GM19025 (cell line): ENCODE results near the gene AQP9.

ENCODE experiments used
- ATAC-seq: cut with Tn5 transposase; IDR thresholded peaks from one replicate; pipeline ENCODE4 v1.9.1; 2021; ENCODE audit warnings: mild to moderate bottlenecking, low read depth, moderate library complexity; ENCODE audit not compliant: unreplicated experiment

Gene AQP9

GRCh38 chr15:58139276-58139988, 1.3 kb downstream of the AQP9 start:
- no peak for ATAC-seq

DNA sequence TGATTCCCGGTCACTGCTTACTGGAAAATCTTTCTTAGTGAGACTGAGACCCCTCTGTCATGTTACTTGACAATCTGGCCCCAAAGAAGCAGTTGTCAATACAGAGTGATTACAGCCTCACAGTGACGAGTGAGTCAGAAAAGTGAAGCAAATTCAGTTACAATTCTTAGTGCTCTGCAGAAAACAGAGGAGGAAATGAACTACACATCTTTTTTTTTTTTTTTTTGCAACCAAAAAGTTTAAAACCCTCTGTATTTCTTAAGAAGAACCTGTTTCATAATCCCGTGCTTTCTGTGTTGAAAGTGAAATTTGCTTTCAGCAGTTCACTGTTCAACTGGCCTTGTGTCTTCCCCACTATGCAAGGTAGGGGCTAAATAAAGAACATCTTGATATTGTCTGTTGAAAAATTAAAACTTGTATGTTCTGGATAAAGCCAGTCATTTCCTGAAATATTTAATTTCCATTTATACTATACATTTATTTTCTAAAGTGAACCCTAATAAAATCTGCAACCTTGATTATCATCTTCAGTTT, 1.9 kb downstream of the AQP9 start:
- ATAC-seq: no peak

DNA sequence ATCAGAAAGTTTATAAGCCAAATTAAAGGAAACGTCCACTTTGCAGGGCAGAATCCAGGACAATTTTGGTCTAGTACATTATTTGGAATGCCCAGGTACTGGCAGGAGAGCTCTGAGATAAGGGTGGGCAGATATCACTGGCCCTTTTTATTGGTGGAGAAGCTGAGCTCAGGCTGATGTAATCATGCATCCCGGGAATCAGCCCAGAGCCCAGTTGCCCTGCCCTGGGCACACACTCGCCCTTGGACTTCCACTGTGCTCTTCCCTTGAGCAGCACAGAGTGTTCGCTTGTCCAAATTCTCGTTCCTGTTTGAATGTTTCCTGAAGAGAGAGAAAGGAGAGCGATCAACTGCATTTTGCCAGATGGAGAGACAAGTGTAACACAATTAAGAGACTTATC, 3.7 kb downstream of the AQP9 start:
- no peak for ATAC-seq

GRCh38 chr15:58142827-58143461, 4.8 kb downstream of the AQP9 start:
- no peak for ATAC-seq

GRCh38 chr15:58145606-58146005, 7.4 kb downstream of the AQP9 start:
- no peak for ATAC-seq

DNA sequence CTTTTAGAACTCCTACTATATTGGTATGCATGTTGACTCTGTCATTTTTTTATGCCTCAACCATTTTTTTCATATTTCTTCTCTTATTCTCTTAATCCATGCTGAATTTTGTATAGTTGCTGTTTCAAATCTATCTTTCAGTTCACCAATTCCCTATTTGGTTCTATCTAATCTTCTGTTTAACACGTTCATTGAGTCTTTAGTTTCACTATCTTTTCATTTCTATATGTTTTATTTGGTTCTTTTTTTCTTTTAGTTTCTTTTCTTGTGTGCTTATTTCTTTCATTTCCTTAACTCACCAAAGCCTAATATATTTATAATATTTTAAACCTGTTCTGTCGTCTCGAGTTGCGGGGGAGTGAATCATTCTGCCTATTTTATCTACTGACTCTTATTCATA, 8.0 kb downstream of the AQP9 start:
- ATAC-seq: no peak

DNA sequence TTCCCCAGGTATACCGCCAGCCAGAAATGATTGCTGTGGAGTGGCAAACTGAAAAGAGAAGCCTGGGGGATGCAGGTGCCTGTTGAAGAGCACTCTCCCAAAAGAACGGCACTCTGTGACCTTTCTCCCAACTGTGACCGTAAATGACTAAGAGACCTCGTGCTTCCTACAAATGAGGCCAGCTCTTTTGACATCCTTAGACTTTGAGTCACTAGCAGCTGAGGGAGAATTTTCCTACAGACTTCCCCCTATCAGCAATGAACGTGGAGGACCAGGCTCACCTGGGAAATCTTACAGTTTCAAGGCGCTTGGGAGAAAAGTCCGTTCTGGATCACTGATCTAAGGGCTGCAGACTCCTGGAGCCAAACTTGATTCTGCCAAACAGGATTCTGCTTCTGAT, 8.6 kb downstream of the AQP9 start:
- no peak for ATAC-seq

GRCh38 chr15:58147171-58147611, 9.0 kb downstream of the AQP9 start:
- no peak for ATAC-seq

DNA sequence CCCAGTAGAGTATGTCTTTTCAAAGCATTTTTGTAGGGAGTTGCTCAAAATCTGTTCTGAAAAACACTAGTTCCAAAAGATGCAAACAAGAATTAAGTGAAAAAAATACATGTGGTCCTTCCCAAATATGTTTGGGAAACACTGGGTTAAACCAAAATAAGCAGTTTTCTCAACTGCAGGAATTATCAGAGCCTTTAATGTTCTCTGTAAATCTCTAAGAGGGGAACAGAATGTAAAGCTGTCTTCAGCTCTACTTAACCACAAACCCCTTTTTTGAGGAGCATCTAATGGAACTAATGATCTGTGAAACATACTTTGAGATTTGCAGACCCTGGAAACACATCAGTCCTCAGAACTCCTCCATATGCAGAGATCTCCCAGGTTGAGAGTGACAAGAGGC, 9.9 kb downstream of the AQP9 start:
- no peak for ATAC-seq

- ATAC-seq: no peak
Measured at GRCh38 chr15:58148633-58149445, 10.7 kb downstream of the AQP9 start.

- no peak for ATAC-seq
Measured at GRCh38 chr15:58154769-58155168, 16.6 kb downstream of the AQP9 start.

GRCh38 chr15:58159827-58160386, 21.7 kb downstream of the AQP9 start:
- ATAC-seq: no peak

GRCh38 chr15:58161436-58161930, 23.3 kb downstream of the AQP9 start:
- no peak for ATAC-seq

- no peak for ATAC-seq
Measured at GRCh38 chr15:58163985-58164384, 25.8 kb downstream of the AQP9 start.

- ATAC-seq: no peak
Measured at GRCh38 chr15:58164926-58165325, 26.7 kb downstream of the AQP9 start.

DNA sequence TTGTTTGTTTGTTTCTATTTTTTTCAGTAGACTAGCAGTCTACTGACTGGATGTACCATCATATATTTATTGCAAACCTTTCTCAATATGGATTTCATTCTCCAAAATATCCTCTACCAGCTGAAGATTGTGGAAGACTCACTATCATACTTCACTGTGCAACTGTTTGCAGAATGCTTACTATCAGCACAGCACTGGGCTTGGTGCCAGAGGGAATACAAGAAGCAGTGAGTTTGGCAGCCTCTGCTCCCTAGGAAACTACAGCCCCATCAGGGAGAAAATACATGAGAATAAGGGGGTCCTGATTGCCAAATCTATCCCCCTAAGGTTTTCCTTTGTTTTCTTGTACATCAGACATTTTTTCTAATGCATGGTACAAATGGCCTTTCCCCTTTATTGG, 27.5 kb downstream of the AQP9 start:
- no peak for ATAC-seq

- peak; percentile 70 for ATAC-seq
Measured at GRCh38 chr15:58167095-58167691, 29.0 kb downstream of the AQP9 start.

DNA sequence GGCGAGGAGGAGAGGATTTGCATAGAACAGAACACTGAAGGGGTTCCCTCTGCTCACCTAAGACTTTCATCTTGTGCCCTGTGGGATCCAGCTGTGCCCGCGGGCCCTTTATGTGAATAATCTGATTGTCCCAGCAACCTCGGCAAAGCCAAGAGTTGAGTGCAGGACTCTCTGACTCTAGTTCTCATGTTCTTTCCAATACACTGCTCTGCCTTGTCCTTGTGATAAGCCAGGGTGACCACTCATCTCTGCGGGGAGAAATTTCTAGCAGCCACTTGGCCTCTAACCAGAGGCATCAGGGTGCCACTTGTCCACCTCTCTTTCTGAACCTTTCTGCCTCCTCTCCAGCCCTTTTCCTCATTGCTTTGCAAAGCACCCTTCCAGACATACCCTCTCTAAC, 31.8 kb downstream of the AQP9 start:
- ATAC-seq: no peak

DNA sequence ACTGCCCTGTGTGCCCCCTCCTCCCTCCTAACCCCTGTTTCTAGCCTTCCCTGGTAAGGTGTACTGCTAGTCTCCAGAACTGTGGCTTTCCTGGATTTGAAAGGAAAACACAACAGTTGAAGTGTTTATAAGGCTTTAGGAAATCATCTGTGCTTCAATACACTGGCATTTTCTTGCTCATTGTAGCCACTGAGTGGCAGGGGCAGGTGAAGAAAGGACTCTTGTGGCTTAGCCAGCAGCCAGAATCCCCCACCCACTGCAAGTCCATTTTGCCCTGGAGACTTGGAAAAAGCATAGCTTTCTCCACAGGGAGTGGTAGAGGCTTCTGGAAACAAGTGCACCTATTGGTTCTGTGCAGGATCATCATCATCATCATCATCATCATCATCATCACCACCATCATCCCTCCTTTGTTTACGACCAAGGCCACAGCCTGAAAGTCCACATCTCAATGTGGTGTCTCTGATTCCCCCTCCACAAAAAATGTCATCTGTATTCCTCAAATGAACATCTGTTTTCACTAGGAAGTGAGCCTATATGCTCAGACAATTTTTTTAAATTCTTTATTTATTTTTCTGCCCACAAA, 33.4 kb downstream of the AQP9 start:
- no peak for ATAC-seq

DNA sequence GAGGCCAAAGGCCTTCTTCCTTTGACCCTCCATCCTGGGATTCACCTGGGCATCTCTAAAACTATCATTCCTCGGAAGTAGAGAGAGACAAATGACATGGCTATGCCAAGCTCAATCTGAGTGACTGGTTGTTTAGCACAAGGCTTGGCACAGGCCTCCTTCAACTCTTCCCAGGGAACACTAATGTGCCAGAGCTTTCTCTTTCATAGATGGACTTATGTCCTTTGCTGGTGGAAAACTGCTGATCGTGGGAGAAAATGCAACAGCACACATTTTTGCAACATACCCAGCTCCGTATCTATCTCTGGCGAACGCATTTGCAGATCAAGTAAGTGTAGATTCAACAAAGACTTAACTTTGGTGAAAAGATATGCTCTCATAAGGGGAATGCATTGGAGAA, 36.5 kb downstream of the AQP9 start:
- no peak for ATAC-seq
